ENCODE results near the gene OAT.

- TF ChIP-seq CTCF (conservative IDR thresholded peaks at IDR 0.05; ENCODE audit: low read length) (no peak), EZH2phosphoT487 (IDR thresholded peaks at IDR 0.05; ENCODE audit: borderline replicate concordance) (no peak)
Observed at GRCh38 chr10:124419635-124420034, 912 bp upstream of the OAT start.

Measured in Loucy (cell line).